K562 (cell line): ENCODE data around the gene OBSL1. TPM values are rescaled to one million over a fixed set of nuclear protein-coding genes. Genes with fewer than 3 reads are reported as not detected.

ENCODE experiments used
- ATAC-seq: fragments of 200-7000 bp; cut with Tn5 transposase; 3 replicates; pipeline ENCODE4 v1.9.1; 2020; ENCODE audit warnings: moderate library complexity
- BruUV-seq: library from RNA; stranded (reverse); fragments of 400-500 nt; replicated peaks from 2 replicates; lab custom pipeline; 2021; lab: Mats Ljungman, UMichigan
- CTCF ChIA-PET: fragments of 300-600 bp; formaldehyde crosslinking; extraction: SDS; loops from one replicate; lab custom pipeline; 2021; ENCODE audit warnings: low intra/inter-chr PET ratio; lab: Yijun Ruan, JAX
- POLR2A ChIA-PET: fragments of 300-600, 350-650 bp; sonication (Branson Sonifier 250); formaldehyde crosslinking; extraction: SDS; loops from one replicate; lab custom pipeline; 2021; ENCODE audit warnings: antibody characterized with exemption, inconsistent platforms; lab: Yijun Ruan, JAX
- DNase-seq, 4 experiments: peaks; one replicate each; pipeline versions ENCODE4 v3.0.0 to v3.0.0-alpha.2; 2011 to 2018; ENCODE audit warnings: low spot score in 3 of 4, mixed read lengths in 3 of 4; ENCODE audit errors: extremely low read depth in 1 of 4
- FAIRE-seq: peaks from 2 replicates; lab custom pipeline; 2011; peaks lifted over from hg19 to GRCh38; lab: Jason Lieb, UNC
- H2AFZ ChIP-seq: 2 replicates; pipeline ENCODE4 v1.6.0; 2011; ENCODE audit warnings: low read depth, low read length, control low read depth, inconsistent platforms
- H3K27ac ChIP-seq: fragments of 200-600 bp; 3 replicates; pipeline ENCODE4 v1.8.0; 2011; ENCODE audit warnings: low read depth, mild to moderate bottlenecking, control low read depth, inconsistent platforms, low read length, moderate library complexity, mixed read lengths; ENCODE audit errors: extremely low read depth
- H3K27me3 ChIP-seq, 2 experiments: fragments of 300-600 bp in 1 of 2; 2 replicates in 1 of 2; 3 replicates in 1 of 2; pipeline versions ENCODE4 v1.6.0 to v1.8.0; 2011; ENCODE audit warnings: inconsistent platforms in 2 of 2, low read length in 2 of 2, mild to moderate bottlenecking in 1 of 2, mixed read lengths in 1 of 2, moderate library complexity in 1 of 2; ENCODE audit not compliant: control insufficient read depth in 2 of 2, insufficient read depth in 2 of 2
- H3K36me3 ChIP-seq: fragments of 300-600 bp; 3 replicates; pipeline ENCODE4 v1.8.0; 2011; ENCODE audit warnings: mild to moderate bottlenecking, low read length, inconsistent platforms; ENCODE audit not compliant: control insufficient read depth, insufficient read depth
- H3K4me1 ChIP-seq, 2 experiments: fragments of 200-600 bp in 1 of 2; replicated peaks in 1 of 2; 2 replicates in 1 of 2; 3 replicates in 1 of 2; pipeline versions ENCODE4 v1.5.1 to v1.8.0; 2011; ENCODE audit warnings: inconsistent platforms in 2 of 2, low read length in 2 of 2, mild to moderate bottlenecking in 1 of 2, mixed read lengths in 1 of 2, moderate library complexity in 1 of 2; ENCODE audit not compliant: control insufficient read depth in 2 of 2, insufficient read depth in 2 of 2
- H3K4me2 ChIP-seq: 2 replicates; pipeline ENCODE4 v1.6.1; 2011; ENCODE audit warnings: low read length, control low read depth, inconsistent platforms, mixed read lengths; ENCODE audit not compliant: insufficient read depth
- H3K4me3 ChIP-seq: fragments of 200-600 bp; sonication (generic), shearing (Covaris generic); 2 replicates; pipeline ENCODE4 v1.5.1; 2016; ENCODE audit warnings: control low read depth, inconsistent platforms
- H3K79me2 ChIP-seq: fragments of 200-600 bp; 3 replicates; pipeline ENCODE4 v1.8.0; 2011; ENCODE audit warnings: low read length, inconsistent platforms; ENCODE audit not compliant: control insufficient read depth, insufficient read depth
- H3K9ac ChIP-seq, 2 experiments: 2 replicates each; pipeline versions ENCODE4 v1.6.0 to v1.6.1; 2011; ENCODE audit warnings: low read depth in 2 of 2, low read length in 2 of 2, control low read depth in 1 of 2, inconsistent platforms in 1 of 2, mild to moderate bottlenecking in 1 of 2, mixed read lengths in 1 of 2; ENCODE audit not compliant: insufficient read depth in 1 of 2
- H3K9me1 ChIP-seq: one replicate; pipeline ENCODE4 v1.6.0; 2011; ENCODE audit warnings: inconsistent platforms, mild to moderate bottlenecking, low read length, moderate library complexity; ENCODE audit not compliant: control insufficient read depth, insufficient read depth
- H3K9me3 ChIP-seq: replicated peaks from 2 replicates; pipeline ENCODE4 v1.5.1; 2011; ENCODE audit warnings: low read depth, low read length, inconsistent platforms; ENCODE audit not compliant: control insufficient read depth, insufficient read depth
- H4K20me1 ChIP-seq: replicated peaks from 2 replicates; pipeline ENCODE4 v1.6.1; 2011; ENCODE audit warnings: low read length, inconsistent platforms, mixed read lengths; ENCODE audit not compliant: control insufficient read depth, insufficient read depth
- RAD21 ChIP-seq, 2 experiments: fragments of 250-450 bp in 1 of 2; fragments of 450-650 bp in 1 of 2; sonication (Bioruptor Pico) in 1 of 2; formaldehyde crosslinking in 1 of 2; IDR thresholded peaks in 1 of 2; conservative IDR thresholded peaks in 1 of 2; 2 replicates each; pipeline versions ENCODE4 v1.4.0 to v1.8.0; 2020 to 2022; ENCODE audit warnings: mild to moderate bottlenecking in 2 of 2, moderate library complexity in 1 of 2
- RFX7 ChIP-seq: fragments of 250-450 bp; sonication (Bioruptor Pico); IDR thresholded peaks from 2 replicates; pipeline ENCODE4 v1.5.1; 2021; ENCODE audit warnings: mild to moderate bottlenecking
- TCF15 ChIP-seq: fragments of 250-450 bp; sonication (Bioruptor Pico); IDR thresholded peaks from 2 replicates; pipeline ENCODE4 v1.8.0; 2022; ENCODE audit warnings: moderate library complexity, mild to moderate bottlenecking, inconsistent platforms
- ZNF263 ChIP-seq: sonication (generic); formaldehyde crosslinking; IDR thresholded peaks from 2 replicates; pipeline ENCODE4 v1.8.0; 2022; ENCODE audit warnings: mild to moderate bottlenecking, missing genetic modification reagents, borderline replicate concordance
- ZNF431 ChIP-seq: sonication (generic); formaldehyde crosslinking; IDR thresholded peaks from 2 replicates; pipeline ENCODE4 v1.8.0; 2022; ENCODE audit warnings: mild to moderate bottlenecking, missing genetic modification reagents
- ZNF436 ChIP-seq: fragments of 250-450, 450-650 bp; sonication (Bioruptor Pico); formaldehyde crosslinking; IDR thresholded peaks from 2 replicates; pipeline ENCODE4 v1.7.0; 2020; ENCODE audit warnings: mild to moderate bottlenecking
- WGBS: fragments of 100-300 bp; shearing (Covaris generic); methylation state at CpG from one replicate; pipeline ENCODE4 v1.1.6; 2016; ENCODE audit warnings: low coverage, mixed read lengths; ENCODE audit not compliant: insufficient coverage; ENCODE audit errors: missing lambda C conversion rate; 5-methylcytosine and 5-hydroxymethylcytosine counted together
- in situ Hi-C: fragments of 300-500 bp; cut with MboI; formaldehyde crosslinking; loops from 4 replicates; pipeline ENCODE4 v1.15.0; 2018; ENCODE audit warnings: inconsistent platforms, mixed read lengths
- intact Hi-C: fragments of 100-400 bp; cut with micrococcal nuclease; formaldehyde crosslinking; loops from 2 replicates; pipeline ENCODE4 v1.14.2; 2022
- polyA plus RNA-seq, 8 experiments: library from polyadenylated mRNA; depleted of rRNA in 4 of 8; stranded (reverse) in 5 of 8; unstranded in 3 of 8; fragments of >200 nt; fragmentation: Nextera tagmentation in 2 of 8; fragmentation: Illumina TruSeq in 1 of 8; extraction: Ambion mirVana in 2 of 8; extraction: Trizol in 1 of 8; gene quantifications; 2 replicates each; pipeline versions ENCODE4 v1.2.1 to v1.2.3, GENCODE V29; 2011 to 2014; ENCODE audit warnings: inconsistent platforms in 1 of 8, missing spikeins in 1 of 8
- total RNA-seq, 7 experiments: library from RNA; depleted of rRNA in 6 of 7; stranded (reverse); fragments of >200 nt in 6 of 7; fragmentation: Illumina TruSeq in 2 of 7; extraction: Trizol in 2 of 7; gene quantifications; 2 replicates each; pipeline versions ENCODE4 v1.2.1 to v1.2.3, GENCODE V29; 2011 to 2021; ENCODE audit warnings: low replicate concordance in 1 of 7
- TF ChIP-seq, protein P1 (sequence below): fragments of 150-350 bp; IDR thresholded peaks from 2 replicates; pipeline ENCODE4 v1.6.1; 2014; ENCODE audit warnings: low read depth, mild to moderate bottlenecking, low read length, borderline replicate concordance

OBSL1 gene
- total and polyA plus RNA-seq, 9 of the 15 experiments (the other 6 are each of a cell fraction or from before 2014, with no cell fraction given), result 1.2 to 26.6 (median 8.6) TPM

GRCh38 chr2:219553463-219553963 is 17.8 kb downstream of the OBSL1 start:
- Histone ChIP-seq H3K36me3 (no peaks in the 10 kb centered on the region), H3K79me2 (no peaks in the 10 kb centered on the region), H3K27ac (no peak overlapping the region), H3K9ac (no peak overlapping the region), H3K4me1 (peaks cover 4 to 50% of the 10 kb centered on the region in 2 experiments; a peak in 3 of 5 replicates), H3K9me3 (no peaks in the 10 kb centered on the region), H3K4me2 (no peak overlapping the region), H3K27me3 (peaks cover 0 to 8% of the 10 kb centered on the region in 2 experiments; a peak in 3 of 5 replicates), H4K20me1 (no peaks in the 10 kb centered on the region), H3K4me3 (no peak overlapping the region), H2AFZ (no peak overlapping the region), H3K9me1 (no peaks in the 10 kb centered on the region)
- CTCF ChIA-PET, result no interaction called here
- WGBS, result 54% methylated on average over 6 of the region's 12 CpGs
- no peak for TF ChIP-seq ZNF263
- no peak for TF ChIP-seq ZNF431 (CRISPR knock-in tag)
- TF ChIP-seq RAD21 (CRISPR knock-in tag; conservative IDR thresholded peaks at IDR 0.05 in 1 of 2, IDR thresholded peaks at IDR 0.05 in 1 of 2), result no peak
- TF ChIP-seq TCF15 (CRISPR knock-in tag), result no peak
- no peak for TF ChIP-seq RFX7 (CRISPR knock-in tag)
- TF ChIP-seq, protein P1, sequence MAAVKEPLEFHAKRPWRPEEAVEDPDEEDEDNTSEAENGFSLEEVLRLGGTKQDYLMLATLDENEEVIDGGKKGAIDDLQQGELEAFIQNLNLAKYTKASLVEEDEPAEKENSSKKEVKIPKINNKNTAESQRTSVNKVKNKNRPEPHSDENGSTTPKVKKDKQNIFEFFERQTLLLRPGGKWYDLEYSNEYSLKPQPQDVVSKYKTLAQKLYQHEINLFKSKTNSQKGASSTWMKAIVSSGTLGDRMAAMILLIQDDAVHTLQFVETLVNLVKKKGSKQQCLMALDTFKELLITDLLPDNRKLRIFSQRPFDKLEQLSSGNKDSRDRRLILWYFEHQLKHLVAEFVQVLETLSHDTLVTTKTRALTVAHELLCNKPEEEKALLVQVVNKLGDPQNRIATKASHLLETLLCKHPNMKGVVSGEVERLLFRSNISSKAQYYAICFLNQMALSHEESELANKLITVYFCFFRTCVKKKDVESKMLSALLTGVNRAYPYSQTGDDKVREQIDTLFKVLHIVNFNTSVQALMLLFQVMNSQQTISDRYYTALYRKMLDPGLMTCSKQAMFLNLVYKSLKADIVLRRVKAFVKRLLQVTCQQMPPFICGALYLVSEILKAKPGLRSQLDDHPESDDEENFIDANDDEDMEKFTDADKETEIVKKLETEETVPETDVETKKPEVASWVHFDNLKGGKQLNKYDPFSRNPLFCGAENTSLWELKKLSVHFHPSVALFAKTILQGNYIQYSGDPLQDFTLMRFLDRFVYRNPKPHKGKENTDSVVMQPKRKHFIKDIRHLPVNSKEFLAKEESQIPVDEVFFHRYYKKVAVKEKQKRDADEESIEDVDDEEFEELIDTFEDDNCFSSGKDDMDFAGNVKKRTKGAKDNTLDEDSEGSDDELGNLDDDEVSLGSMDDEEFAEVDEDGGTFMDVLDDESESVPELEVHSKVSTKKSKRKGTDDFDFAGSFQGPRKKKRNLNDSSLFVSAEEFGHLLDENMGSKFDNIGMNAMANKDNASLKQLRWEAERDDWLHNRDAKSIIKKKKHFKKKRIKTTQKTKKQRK, result no peak
- TF ChIP-seq ZNF436 (CRISPR knock-in tag), result no peak
- POLR2A ChIA-PET, result no interaction called here
- FAIRE-seq (no peak), DNase-seq (no peak), ATAC-seq (no peak)
- intact Hi-C loops, result no loop called here
- in situ Hi-C loops, result no loop called here
- no TSS peak for BruUV-seq
